ENCODE measurements around the gene DIS3L2.

DNA sequence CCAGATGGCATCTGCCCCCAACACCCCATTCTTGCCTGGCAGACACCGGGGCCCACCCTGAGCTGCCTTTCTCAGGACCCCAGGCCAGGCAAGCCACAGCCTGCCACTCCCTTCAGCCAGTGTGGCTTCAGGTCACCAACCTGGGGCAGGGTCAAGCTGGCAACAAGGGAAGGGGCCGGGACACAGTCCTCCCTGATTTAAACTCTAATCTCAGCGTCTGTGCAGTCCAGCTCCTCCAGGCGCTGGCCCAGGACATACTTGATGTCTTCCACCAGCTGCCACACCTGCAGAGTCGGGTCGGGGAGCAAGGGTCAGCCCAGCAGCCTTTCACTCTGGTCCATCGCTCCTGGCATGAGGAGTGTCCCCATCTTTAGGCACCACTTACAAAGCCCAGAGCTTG, 388.0 kb downstream of the DIS3L2 start:
- TF ChIP-seq EZH2phosphoT487 (IDR thresholded peaks at IDR 0.05; ENCODE audit: borderline replicate concordance, low read depth, low read length), result no peak
- TF ChIP-seq, protein P1, sequence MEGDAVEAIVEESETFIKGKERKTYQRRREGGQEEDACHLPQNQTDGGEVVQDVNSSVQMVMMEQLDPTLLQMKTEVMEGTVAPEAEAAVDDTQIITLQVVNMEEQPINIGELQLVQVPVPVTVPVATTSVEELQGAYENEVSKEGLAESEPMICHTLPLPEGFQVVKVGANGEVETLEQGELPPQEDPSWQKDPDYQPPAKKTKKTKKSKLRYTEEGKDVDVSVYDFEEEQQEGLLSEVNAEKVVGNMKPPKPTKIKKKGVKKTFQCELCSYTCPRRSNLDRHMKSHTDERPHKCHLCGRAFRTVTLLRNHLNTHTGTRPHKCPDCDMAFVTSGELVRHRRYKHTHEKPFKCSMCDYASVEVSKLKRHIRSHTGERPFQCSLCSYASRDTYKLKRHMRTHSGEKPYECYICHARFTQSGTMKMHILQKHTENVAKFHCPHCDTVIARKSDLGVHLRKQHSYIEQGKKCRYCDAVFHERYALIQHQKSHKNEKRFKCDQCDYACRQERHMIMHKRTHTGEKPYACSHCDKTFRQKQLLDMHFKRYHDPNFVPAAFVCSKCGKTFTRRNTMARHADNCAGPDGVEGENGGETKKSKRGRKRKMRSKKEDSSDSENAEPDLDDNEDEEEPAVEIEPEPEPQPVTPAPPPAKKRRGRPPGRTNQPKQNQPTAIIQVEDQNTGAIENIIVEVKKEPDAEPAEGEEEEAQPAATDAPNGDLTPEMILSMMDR (conservative IDR thresholded peaks at IDR 0.05; ENCODE audit: low read length), result no peak

All from OCI-LY7 (cell line).